OCI-LY7 (cell line): Measurements from ENCODE around the gene BTNL8. TPM values are rescaled to one million over a fixed set of nuclear protein-coding genes. Genes with fewer than 3 reads are reported as not detected.

ENCODE experiments used
- BruUV-seq: library from RNA; stranded (reverse); fragments of 400-500 nt; replicated peaks from 2 replicates; lab custom pipeline; 2021; lab: Mats Ljungman, UMichigan
- CTCF ChIA-PET: fragments of 300-600 bp; sonication (Branson Sonifier 250); formaldehyde crosslinking; loops from one replicate; lab custom pipeline; 2022; ENCODE audit warnings: antibody characterized with exemption; ENCODE audit not compliant: unreplicated experiment; lab: Charles Lee
- POLR2A ChIA-PET: fragments of 300-600 bp; sonication (Branson Sonifier 250); formaldehyde crosslinking; loops from one replicate; lab custom pipeline; 2022; ENCODE audit warnings: antibody characterized with exemption; lab: Charles Lee
- DNase-seq: peaks from one replicate; pipeline ENCODE4 v3.0.0-alpha.2; 2015; ENCODE audit warnings: low spot score
- H2AFZ ChIP-seq: fragments of 200-600 bp; sonication (generic), shearing (Covaris generic); 2 replicates; pipeline ENCODE4 v1.6.1; 2014; ENCODE audit warnings: mild to moderate bottlenecking, antibody characterized with exemption, low read length, moderate library complexity
- H3K27ac ChIP-seq: fragments of 200-600 bp; sonication (generic); 2 replicates; pipeline ENCODE4 v1.5.1; 2014; ENCODE audit warnings: mixed run types, low read depth, mild to moderate bottlenecking, moderate library complexity, low read length, inconsistent platforms; ENCODE audit not compliant: poor library complexity, severe bottlenecking
- H3K36me3 ChIP-seq: fragments of 200-600 bp; sonication (generic); 2 replicates; pipeline ENCODE4 v1.6.1; 2014; ENCODE audit warnings: mild to moderate bottlenecking, antibody characterized with exemption, low read length, moderate library complexity, mixed read lengths; ENCODE audit not compliant: insufficient read depth
- H3K4me1 ChIP-seq: fragments of 200-600 bp; sonication (generic); 2 replicates; pipeline ENCODE4 v1.5.1; 2014; ENCODE audit warnings: mild to moderate bottlenecking, low read length; ENCODE audit not compliant: insufficient read depth, poor library complexity, severe bottlenecking
- H3K4me2 ChIP-seq: fragments of 200-600 bp; sonication (generic); 2 replicates; pipeline ENCODE4 v1.6.1; 2014; ENCODE audit warnings: mild to moderate bottlenecking, low read length
- H3K4me3 ChIP-seq: fragments of 200-600 bp; sonication (generic); 2 replicates; pipeline ENCODE4 v1.5.1; 2014; ENCODE audit warnings: mild to moderate bottlenecking, low read depth, low read length; ENCODE audit not compliant: poor library complexity, severe bottlenecking
- H3K79me2 ChIP-seq: fragments of 200-600 bp; sonication (generic); 2 replicates; pipeline ENCODE4 v1.6.1; 2016; ENCODE audit warnings: low read depth, mild to moderate bottlenecking, low read length, moderate library complexity, mixed read lengths; ENCODE audit not compliant: insufficient read depth
- H3K9me2 ChIP-seq: fragments of 200-600 bp; sonication (generic); 2 replicates; pipeline ENCODE4 v1.6.1; 2016; ENCODE audit warnings: mild to moderate bottlenecking, low read length, mixed read lengths; ENCODE audit not compliant: insufficient read depth
- H3K9me3 ChIP-seq: fragments of 200-600 bp; sonication (generic); 2 replicates; pipeline ENCODE4 v1.6.1; 2014; ENCODE audit warnings: mild to moderate bottlenecking, mixed run types, low read length, mixed read lengths
- H4K20me1 ChIP-seq: fragments of 200-600 bp; sonication (generic); 2 replicates; pipeline ENCODE4 v1.6.1; 2014; ENCODE audit warnings: mild to moderate bottlenecking, antibody characterized with exemption, low read length, moderate library complexity, mixed read lengths; ENCODE audit not compliant: insufficient read depth
- CTCF ChIP-seq: fragments of 200-600 bp; sonication (generic); conservative IDR thresholded peaks from 2 replicates; pipeline ENCODE4 v1.5.1; 2014; ENCODE audit warnings: mild to moderate bottlenecking, antibody characterized with exemption, low read length, moderate library complexity, mixed read lengths
- EZH2phosphoT487 ChIP-seq: fragments of 200-600 bp; sonication (generic); IDR thresholded peaks from 2 replicates; pipeline ENCODE4 v1.6.1; 2018; ENCODE audit warnings: low read depth, borderline replicate concordance, mild to moderate bottlenecking, mixed run types, antibody characterized with exemption, low read length, moderate library complexity, mixed read lengths
- intact Hi-C: fragments of 100-400 bp; cut with micrococcal nuclease; formaldehyde crosslinking; loops from one replicate; pipeline ENCODE4 v1.10.0; 2022; ENCODE audit not compliant: unreplicated experiment
- total RNA-seq, 2 experiments: library from RNA; depleted of rRNA in 1 of 2; stranded (reverse); fragments of >200 nt in 1 of 2; shearing (Covaris generic) in 1 of 2; gene quantifications; 2 replicates each; pipeline ENCODE4 v1.2.3, GENCODE V29; 2014 to 2022

The BTNL8 gene
- total RNA-seq, 2 experiments from 2014 or later = not detected

GRCh38 chr5:180900178-180900577 lies 1.2 kb downstream of the BTNL8 start:
- Histone ChIP-seq H3K9me2 (no peaks in the 10 kb centered on the region), H4K20me1 (no peaks in the 10 kb centered on the region), H3K9me3 (no peaks in the 10 kb centered on the region), H3K4me3 (no peak overlapping the region), H2AFZ (peak overlapping the region; percentile 64; the same call in 1 of the 2 replicates), H3K36me3 (no peaks in the 10 kb centered on the region), H3K79me2 (no peaks in the 10 kb centered on the region), H3K27ac (no peak overlapping the region), H3K4me1 (peaks cover 5% of the 10 kb centered on the region), H3K4me2 (peak overlapping the region; percentile 27)
- no peak for DNase-seq
- BruUV-seq = no TSS peak
- ChIA-PET CTCF (no interaction called here), POLR2A (interaction anchor here (0.7 to 1.0 kb wide), 2 partner anchors 10 to 151 kb away, joined by 3 to 5 read pairs; no protein-coding TSS in a partner anchor)
- no peak for TF ChIP-seq CTCF
- intact Hi-C loops = no loop called here

- Histone ChIP-seq H3K27ac (no peak overlapping the region), H3K79me2 (no peaks in the 10 kb centered on the region), H3K4me2 (no peak overlapping the region), H3K9me3 (no peaks in the 10 kb centered on the region), H3K9me2 (no peaks in the 10 kb centered on the region), H3K4me3 (no peak overlapping the region), H3K36me3 (no peaks in the 10 kb centered on the region), H3K4me1 (peaks cover 5% of the 10 kb centered on the region), H4K20me1 (no peaks in the 10 kb centered on the region), H2AFZ (0 out of 2 replicates have a peak overlapping the region, but pooled peaks have one; percentile 4)
- no TSS peak for BruUV-seq
- ChIA-PET POLR2A (no interaction called here), CTCF (no interaction called here)
- intact Hi-C loops = no loop called here
- no peak for TF ChIP-seq CTCF
- TF ChIP-seq EZH2phosphoT487 = no peak
- DNase-seq = no peak
Observed at GRCh38 chr5:180901319-180902009, 2.5 kb downstream of the BTNL8 start.

GRCh38 chr5:180908400-180908799 lies 9.4 kb downstream of the BTNL8 start:
- Histone ChIP-seq H3K36me3 (no peaks in the 10 kb centered on the region), H4K20me1 (no peaks in the 10 kb centered on the region), H3K4me1 (no peaks in the 10 kb centered on the region), H2AFZ (no peak overlapping the region), H3K4me3 (no peak overlapping the region), H3K4me2 (no peak overlapping the region), H3K27ac (no peak overlapping the region), H3K79me2 (no peaks in the 10 kb centered on the region), H3K9me3 (no peaks in the 10 kb centered on the region), H3K9me2 (no peaks in the 10 kb centered on the region)
- CTCF ChIA-PET = no interaction called here
- intact Hi-C loops = no loop called here
- POLR2A ChIA-PET = no interaction called here
- BruUV-seq = no TSS peak
- TF ChIP-seq CTCF = no peak
- no peak for TF ChIP-seq EZH2phosphoT487
- no peak for DNase-seq
